Endothelial cell of umbilical vein (primary cell): ENCODE data around the gene CDC42SE2. TPM values are rescaled to one million over a fixed set of nuclear protein-coding genes. Genes with fewer than 3 reads are reported as not detected.
"Not testable (repeated sequence)": the region's sequence is repeated elsewhere in the genome, so short reads cannot be mapped to it uniquely, and the experiment has no call there.

Source experiments
- BruUV-seq: library from RNA; stranded (reverse); fragments of 400-500 nt; replicated peaks from 2 replicates; lab custom pipeline; 2021; lab: Mats Ljungman, UMichigan
- CTCF ChIA-PET: fragments of 300-600, 350-600 bp; sonication (Branson Sonifier 250); formaldehyde crosslinking; loops from one replicate; lab custom pipeline; 2021; ENCODE audit warnings: antibody characterized with exemption, inconsistent platforms; lab: Charles Lee
- POLR2A ChIA-PET: fragments of 300-600, 350-600 bp; sonication (Branson Sonifier 250); formaldehyde crosslinking; loops from one replicate; lab custom pipeline; 2021; ENCODE audit warnings: antibody characterized with exemption, inconsistent platforms; lab: Charles Lee
- DNase-seq: peaks from one replicate; pipeline ENCODE4 v3.0.0-alpha.2; 2011; ENCODE audit warnings: low read depth, low spot score
- FAIRE-seq: peaks from 2 replicates; lab custom pipeline; 2011; peaks lifted over from hg19 to GRCh38; lab: Jason Lieb, UNC
- H2AFZ ChIP-seq: 2 replicates; pipeline ENCODE4 v1.6.0; 2012; ENCODE audit warnings: low read depth, low read length, control low read depth, inconsistent platforms
- H3K27ac ChIP-seq: 2 replicates; pipeline ENCODE4 v1.5.1; 2011; ENCODE audit warnings: low read depth, mild to moderate bottlenecking, control low read depth, low read length, moderate library complexity; ENCODE audit not compliant: insufficient read depth
- H3K27me3 ChIP-seq, 2 experiments: 2 replicates each; pipeline versions ENCODE4 v1.6.0 to v1.6.1; 2011; ENCODE audit warnings: low read length in 2 of 2, mixed read lengths in 1 of 2; ENCODE audit not compliant: control insufficient read depth in 2 of 2, insufficient read depth in 2 of 2
- H3K36me3 ChIP-seq, 2 experiments: 2 replicates in 1 of 2; 3 replicates in 1 of 2; pipeline ENCODE4 v1.5.1; 2011; ENCODE audit warnings: low read length in 2 of 2, mild to moderate bottlenecking in 1 of 2, moderate library complexity in 1 of 2; ENCODE audit not compliant: control insufficient read depth in 2 of 2, insufficient read depth in 2 of 2; ENCODE audit errors: extremely low read depth in 1 of 2
- H3K4me1 ChIP-seq: 3 replicates; pipeline ENCODE4 v1.5.1; 2011; ENCODE audit warnings: mild to moderate bottlenecking, low read length; ENCODE audit not compliant: control insufficient read depth, insufficient read depth; ENCODE audit errors: extremely low read depth
- H3K4me2 ChIP-seq: 2 replicates; pipeline ENCODE4 v1.6.1; 2011; ENCODE audit warnings: low read length, control low read depth, mixed read lengths; ENCODE audit not compliant: insufficient read depth
- H3K4me3 ChIP-seq, 3 experiments: fragments of 200-600 bp in 1 of 3; sonication (generic), shearing (Covaris generic) in 1 of 3; replicated peaks in 1 of 3; 2 replicates each; pipeline ENCODE4 v1.5.1; 2011 to 2016; ENCODE audit warnings: control low read depth in 3 of 3, low read length in 3 of 3, mild to moderate bottlenecking in 2 of 3, inconsistent platforms in 1 of 3, low read depth in 1 of 3, moderate library complexity in 1 of 3; ENCODE audit not compliant: insufficient read depth in 1 of 3
- H3K79me2 ChIP-seq: 2 replicates; pipeline ENCODE4 v1.6.0; 2012; ENCODE audit warnings: low read length, inconsistent platforms; ENCODE audit not compliant: control insufficient read depth, insufficient read depth
- H3K9ac ChIP-seq: replicated peaks from 2 replicates; pipeline ENCODE3; 2011; ENCODE audit warnings: low read length, control low read depth; ENCODE audit not compliant: insufficient read depth; ENCODE audit errors: extremely low read depth
- H3K9me1 ChIP-seq: replicated peaks from 3 replicates; pipeline ENCODE4 v1.6.0; 2011; ENCODE audit warnings: mild to moderate bottlenecking, low read length; ENCODE audit not compliant: control insufficient read depth, insufficient read depth; ENCODE audit errors: extremely low read depth
- H3K9me3 ChIP-seq: replicated peaks from 2 replicates; pipeline ENCODE4 v1.5.1; 2012; ENCODE audit warnings: low read length, inconsistent platforms; ENCODE audit not compliant: control insufficient read depth, insufficient read depth
- H4K20me1 ChIP-seq: replicated peaks from 2 replicates; pipeline ENCODE3; 2011; ENCODE audit warnings: mild to moderate bottlenecking, low read length; ENCODE audit not compliant: control insufficient read depth, insufficient read depth; ENCODE audit errors: extremely low read depth
- CTCF ChIP-seq, 2 donors: IDR thresholded peaks; 1 replicate in 1 of 2; 2 replicates in 1 of 2; pipeline ENCODE4 v1.5.1; 2011; ENCODE audit warnings: low read length in 2 of 2, mild to moderate bottlenecking in 2 of 2, moderate library complexity in 2 of 2, control low read depth in 1 of 2, inconsistent platforms in 1 of 2, low read depth in 1 of 2; ENCODE audit not compliant: insufficient read depth in 1 of 2; ENCODE audit errors: extremely low read depth in 1 of 2
- EZH2 ChIP-seq: IDR thresholded peaks from 2 replicates; pipeline ENCODE4 v1.6.1; 2012; ENCODE audit warnings: borderline replicate concordance, low read depth, mild to moderate bottlenecking, moderate library complexity, low read length, inconsistent platforms; ENCODE audit not compliant: severe bottlenecking
- FOS ChIP-seq: IDR thresholded peaks from 2 replicates; pipeline ENCODE4 v1.6.1; 2011; ENCODE audit warnings: mild to moderate bottlenecking, low read length, moderate library complexity, borderline replicate concordance; ENCODE audit not compliant: insufficient read depth
- GATA2 ChIP-seq: IDR thresholded peaks from 2 replicates; pipeline ENCODE4 v1.7.0; 2011; ENCODE audit warnings: low read depth, mild to moderate bottlenecking, moderate library complexity, mixed read lengths, low read length; ENCODE audit not compliant: insufficient read length, insufficient read depth
- JUN ChIP-seq: IDR thresholded peaks from 2 replicates; pipeline ENCODE4 v1.6.1; 2011; ENCODE audit warnings: borderline replicate concordance, low read depth; ENCODE audit not compliant: insufficient read length, insufficient read depth
- MAX ChIP-seq: IDR thresholded peaks from 2 replicates; pipeline ENCODE4 v1.6.1; 2011; ENCODE audit not compliant: insufficient read depth, insufficient read length
- MYC ChIP-seq: IDR thresholded peaks from one replicate; pipeline ENCODE4 v1.6.1; 2011; ENCODE audit warnings: mild to moderate bottlenecking, low read depth, low read length
- POLR2A ChIP-seq: IDR thresholded peaks from 2 replicates; pipeline ENCODE4 v1.6.1; 2012; ENCODE audit warnings: low read depth, mild to moderate bottlenecking, control low read depth, low read length
- POLR2AphosphoS5 ChIP-seq: IDR thresholded peaks from 2 replicates; pipeline ENCODE4 v1.6.1; 2012; ENCODE audit warnings: low read depth, mild to moderate bottlenecking, control low read depth, low read length, moderate library complexity; ENCODE audit not compliant: insufficient read depth
- dilution Hi-C: fragments of 300-500 bp; cut with MboI; formaldehyde crosslinking; loops from one replicate; pipeline ENCODE4 v1.15.0; 2019; ENCODE audit warnings: low sequenced_read_pairs; ENCODE audit not compliant: extremely low pct_ligation_motif_present
- intact Hi-C: fragments of 100-400 bp; cut with micrococcal nuclease; formaldehyde crosslinking; loops from one replicate; pipeline ENCODE4 v1.10.0; 2022
- polyA plus RNA-seq, 4 experiments: library from polyadenylated mRNA; depleted of rRNA in 3 of 4; stranded (reverse) in 3 of 4; unstranded in 1 of 4; fragments of >200 nt; gene quantifications; 2 replicates each; pipeline versions ENCODE4 v1.2.1 to v1.2.3, GENCODE V29; 2011 to 2012; ENCODE audit warnings: missing spikeins in 1 of 4
- total RNA-seq: library from RNA; stranded (reverse); gene quantifications from 2 replicates; pipeline ENCODE4 v1.2.3, GENCODE V29; 2021

CDC42SE2 gene
- total and polyA plus RNA-seq, 2 donors (not counting 3 experiments of a cell fraction or from before 2014, with no cell fraction given), result 14.7 to 21.9 TPM

DNA sequence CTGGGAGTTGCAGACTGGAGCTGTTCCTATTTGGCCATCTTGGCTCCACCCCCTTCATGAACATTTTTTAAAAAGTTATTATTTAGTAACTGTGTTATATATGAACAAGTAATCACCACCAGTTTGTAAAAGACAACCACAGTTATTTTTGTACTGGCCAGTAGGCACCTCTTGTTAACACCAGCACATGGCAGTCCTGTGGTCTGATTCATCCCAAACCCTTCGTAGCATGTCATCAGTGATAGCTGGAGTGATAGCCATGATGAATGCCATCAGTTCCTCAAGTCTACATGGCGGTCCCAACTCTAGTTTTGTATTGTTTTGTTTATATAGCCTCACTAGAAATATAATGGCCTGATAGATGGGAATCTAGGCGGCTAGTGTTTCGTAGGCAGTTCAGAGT, 74.2 kb downstream of the CDC42SE2 start:
- Histone ChIP-seq H3K27ac (no peak overlapping the region), H3K36me3 (no peaks in the 10 kb centered on the region), H3K4me3 (no peak overlapping the region), H4K20me1 (no peaks in the 10 kb centered on the region), H3K9ac (no peak overlapping the region), H3K79me2 (peaks cover 2% of the 10 kb centered on the region), H3K27me3 (no peaks in the 10 kb centered on the region), H3K9me3 (no peaks in the 10 kb centered on the region), H3K9me1 (no peaks in the 10 kb centered on the region), H3K4me1 (no peaks in the 10 kb centered on the region), H3K4me2 (no peak overlapping the region), H2AFZ (no peak overlapping the region)
- dilution Hi-C loops, result no loop called here
- intact Hi-C loops, result no loop called here
- DNase-seq (no peak), FAIRE-seq (no peak)
- CTCF ChIA-PET, result no interaction called here
- no TSS peak for BruUV-seq
- POLR2A ChIA-PET, result no interaction called here
- TF ChIP-seq EZH2 (no peak), GATA2 (no peak), JUN (no peak), FOS (no peak), POLR2A (no peak), CTCF (IDR thresholded peaks at IDR 0.05; ENCODE audit: extremely low read depth in 1 of 2, insufficient read depth in 1 of 2, low read depth in 1 of 2, low read length in 2 of 2) (no peak), POLR2AphosphoS5 (no peak), MAX (no peak), MYC (no peak)

DNA sequence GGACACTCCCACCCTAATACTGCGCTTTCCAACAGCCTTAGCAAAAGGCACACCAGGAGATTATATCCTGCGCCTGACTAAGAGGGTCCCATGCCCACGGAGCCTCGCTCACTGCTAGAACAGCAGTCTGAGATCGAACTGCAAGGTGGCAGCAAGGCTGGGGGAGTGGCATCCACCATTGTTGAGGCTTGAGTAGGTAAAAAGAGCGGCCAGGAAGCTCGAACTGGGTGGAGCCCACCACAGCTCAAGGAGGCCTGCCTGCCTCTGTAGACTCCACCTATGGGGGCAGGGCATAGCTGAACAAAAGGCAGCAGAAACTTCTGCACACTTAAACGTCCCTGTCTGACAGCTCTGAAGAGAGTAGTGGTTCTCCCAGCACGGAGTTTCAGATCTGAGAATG, 80.4 kb downstream of the CDC42SE2 start:
- H3K36me3 ChIP-seq, DNase-seq, dilution Hi-C loops, H3K4me2 ChIP-seq, H2AFZ ChIP-seq, FAIRE-seq, intact Hi-C loops, H3K27me3 ChIP-seq, H3K4me1 ChIP-seq, H3K27ac ChIP-seq, H3K9me1 ChIP-seq, CTCF ChIA-PET, H3K9ac ChIP-seq, POLR2A ChIA-PET, H3K79me2 ChIP-seq, H3K4me3 ChIP-seq, H3K9me3 ChIP-seq, H4K20me1 ChIP-seq, BruUV-seq: not testable (repeated sequence)

GRCh38 chr5:131346204-131346603, 82.4 kb downstream of the CDC42SE2 start:
- H2AFZ ChIP-seq, FAIRE-seq, H3K79me2 ChIP-seq, H3K4me3 ChIP-seq, POLR2A ChIA-PET, H3K4me2 ChIP-seq, intact Hi-C loops, H3K27me3 ChIP-seq, H3K9me1 ChIP-seq, H3K36me3 ChIP-seq, BruUV-seq, H3K27ac ChIP-seq, H3K9ac ChIP-seq, H3K4me1 ChIP-seq, dilution Hi-C loops, H4K20me1 ChIP-seq, DNase-seq, H3K9me3 ChIP-seq: not testable (repeated sequence)
- CTCF ChIA-PET, result interaction anchor here (1.5 kb wide), 1 partner anchor 10 kb away, joined by 4 read pairs; no protein-coding TSS in a partner anchor
